ENCODE measurements around the gene SFRP4.
"Not testable (repeated sequence)": the region's sequence is repeated elsewhere in the genome, so short reads cannot be mapped to it uniquely, and the experiment has no call there.

The SFRP4 gene

DNA sequence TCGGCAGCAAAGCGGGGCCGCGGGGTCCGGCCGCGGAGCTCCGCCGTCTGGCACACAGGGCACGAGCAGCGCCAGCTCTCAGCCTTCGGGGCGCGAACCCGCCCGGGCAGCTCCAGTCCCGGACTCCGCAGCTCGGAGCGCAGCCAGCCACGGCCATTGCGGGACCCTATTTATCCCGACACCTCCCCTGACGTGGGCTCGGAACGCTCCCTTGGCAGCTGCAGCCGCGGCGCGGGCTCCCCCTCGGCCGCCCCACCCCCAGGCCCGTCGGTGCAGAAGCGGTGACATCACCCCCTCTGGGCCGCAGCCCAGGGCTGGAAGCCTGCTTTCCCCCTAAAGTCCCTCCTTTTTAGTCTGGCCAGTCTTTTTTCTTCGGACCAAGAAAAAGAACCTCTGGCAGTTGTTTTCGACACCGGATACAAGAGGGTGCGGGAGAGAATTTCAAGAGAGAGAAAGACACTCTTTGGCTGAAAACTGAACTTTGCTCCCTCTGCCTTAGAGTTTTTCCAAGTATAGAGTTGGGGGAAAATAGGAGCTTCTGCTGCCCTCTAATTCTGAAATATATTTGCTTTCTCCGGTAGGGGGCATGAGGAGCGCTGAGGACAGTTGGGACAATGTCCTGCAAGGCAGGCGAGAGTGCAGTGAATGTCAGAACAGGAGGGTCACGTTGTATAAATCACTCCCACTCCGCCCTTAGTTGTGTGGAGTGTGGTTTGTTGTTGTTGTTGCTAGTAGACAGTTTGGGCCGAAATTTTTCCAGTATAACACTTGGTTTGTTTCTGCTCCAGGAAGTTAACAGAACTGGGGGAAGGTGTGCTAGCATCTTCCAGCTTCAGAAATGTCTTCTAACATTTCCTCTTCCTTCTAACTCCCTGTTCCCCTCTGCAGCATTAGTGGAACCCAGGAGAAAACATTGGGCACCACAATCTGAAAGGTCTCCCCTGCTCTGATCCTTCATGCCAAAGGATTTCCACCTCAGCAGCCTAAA lies at the start of gene SFRP4:
SFRP4 (minus strand) TSS at position 145 of the 988 bp plus-strand sequence. CDS start 280 bp downstream, outside the sequence.
- no peak for DNase-seq (ENCODE audit: low read depth, low spot score)

DNA sequence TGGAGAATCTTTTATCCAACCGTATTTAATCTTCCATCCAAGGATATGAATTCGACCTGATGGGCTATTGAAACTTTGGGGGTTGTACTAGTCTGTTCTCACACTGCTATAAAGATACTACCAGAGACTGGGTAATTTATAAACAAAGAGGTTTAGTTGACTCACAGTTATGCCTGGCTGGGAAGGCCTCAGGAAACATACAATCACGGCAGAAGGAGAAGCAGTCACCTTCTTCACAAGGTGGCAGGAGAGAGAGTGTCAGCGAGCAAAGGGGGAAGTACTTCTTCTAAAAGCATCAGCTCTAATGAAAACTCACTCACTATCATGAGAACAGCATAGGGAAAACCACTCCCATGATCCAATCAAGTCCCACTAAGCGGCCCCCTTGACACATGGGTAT lies 47.6 kb upstream of the SFRP4 start:
- DNase-seq (ENCODE audit: low read depth, low spot score): no peak

DNA sequence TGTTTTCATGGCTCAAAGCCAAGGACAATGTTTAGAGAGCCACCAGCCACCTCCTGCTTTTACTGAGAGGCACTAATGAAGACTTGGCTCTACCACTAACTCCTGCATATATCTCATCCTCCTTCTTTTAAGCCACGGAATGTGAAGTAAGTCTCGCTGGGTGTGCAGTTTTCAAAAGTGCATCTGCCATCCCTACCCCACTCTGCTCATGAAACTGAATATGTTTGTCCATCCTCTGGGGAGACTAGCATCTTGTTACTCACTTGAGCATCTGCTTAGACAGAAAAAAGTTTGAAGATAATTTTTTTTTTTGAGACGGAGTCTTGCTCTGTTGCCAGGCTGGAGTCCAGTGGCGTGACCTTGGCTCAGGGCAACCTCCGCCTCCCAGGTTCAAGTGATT lies 44.6 kb upstream of the SFRP4 start:
- DNase-seq (ENCODE audit: low read depth, low spot score): no peak

DNA sequence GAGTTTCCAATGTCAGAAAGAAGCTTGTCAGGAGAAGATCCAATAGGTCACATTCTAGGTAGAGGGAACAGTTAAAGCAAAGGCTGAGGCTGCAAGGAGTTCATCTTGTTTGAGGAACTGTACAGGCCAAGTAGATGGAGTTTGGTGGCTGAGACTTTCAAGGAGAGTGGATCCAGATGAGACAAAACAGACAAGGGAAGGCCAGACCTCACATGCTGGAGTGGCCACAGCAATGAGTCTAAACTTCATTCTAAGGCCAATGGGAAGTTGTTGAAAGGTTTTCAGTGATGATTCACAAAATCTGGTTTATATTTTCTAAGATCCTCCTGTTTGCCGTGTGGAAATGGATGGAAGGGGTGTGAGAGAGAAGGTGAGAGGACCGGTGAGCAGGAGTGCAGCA lies 43.9 kb upstream of the SFRP4 start:
- DNase-seq (ENCODE audit: low read depth, low spot score): no peak

GRCh38 chr7:37957221-37957970 lies 40.8 kb upstream of the SFRP4 start:
- no peak for DNase-seq (ENCODE audit: low read depth, low spot score)

DNA sequence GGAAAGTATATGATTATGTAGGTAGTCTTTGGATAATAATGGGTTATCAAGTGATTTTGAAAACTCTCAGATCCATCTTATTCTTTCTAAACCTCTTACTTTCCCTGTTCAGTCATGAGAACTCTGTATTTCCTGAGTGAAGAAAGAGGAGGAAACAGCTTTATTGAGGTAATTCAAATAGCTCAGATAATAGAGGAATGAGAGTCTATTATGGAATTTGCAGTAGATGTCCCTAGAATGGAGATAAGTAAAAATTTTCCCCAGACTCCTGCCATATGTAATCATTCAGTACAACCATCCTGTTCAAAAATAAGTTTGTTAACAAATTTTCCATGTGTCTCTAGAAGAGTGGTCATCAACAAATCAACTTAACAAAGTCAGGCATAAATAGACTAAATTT lies 40.2 kb upstream of the SFRP4 start:
- no peak for DNase-seq (ENCODE audit: low read depth, low spot score)

DNA sequence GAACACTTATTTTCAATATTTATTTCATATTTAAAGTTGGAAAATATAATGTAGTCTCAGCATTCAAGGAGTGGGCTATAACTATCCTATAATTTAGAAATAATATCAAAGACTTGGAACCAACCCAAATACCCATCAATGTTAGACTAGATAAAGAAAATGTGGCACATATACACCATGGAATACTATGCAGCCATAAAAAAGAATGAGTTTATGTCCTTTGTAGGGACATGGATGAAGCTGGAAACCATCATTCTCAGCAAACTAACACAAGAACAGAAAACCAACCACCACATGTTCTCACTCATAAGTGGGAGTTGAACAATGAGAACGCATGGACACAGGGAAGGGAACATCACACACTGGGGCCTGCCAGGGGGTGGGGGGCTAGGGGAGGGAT lies 37.6 kb upstream of the SFRP4 start:
- DNase-seq (ENCODE audit: low read depth, low spot score): not testable (repeated sequence)

- DNase-seq (ENCODE audit: low read depth, low spot score): no peak
Measured at GRCh38 chr7:37952240-37952639, 35.6 kb upstream of the SFRP4 start.

DNA sequence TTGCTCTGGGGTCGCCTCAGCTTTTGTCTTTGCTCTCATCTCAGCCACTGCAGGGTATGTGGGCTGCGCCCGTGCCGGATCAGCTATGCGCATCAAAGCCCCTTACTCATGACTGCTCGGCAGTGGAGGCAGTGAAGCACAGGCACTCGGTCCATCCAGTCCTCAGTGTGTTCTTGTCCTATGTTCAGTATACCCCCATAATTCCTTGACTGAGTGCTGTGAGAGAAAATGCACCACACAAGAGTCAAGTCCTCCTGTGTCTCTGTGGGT lies 31.3 kb upstream of the SFRP4 start:
- no peak for DNase-seq (ENCODE audit: low read depth, low spot score)

GRCh38 chr7:37947138-37947940 lies 30.7 kb upstream of the SFRP4 start:
- no peak for DNase-seq (ENCODE audit: low read depth, low spot score)

DNA sequence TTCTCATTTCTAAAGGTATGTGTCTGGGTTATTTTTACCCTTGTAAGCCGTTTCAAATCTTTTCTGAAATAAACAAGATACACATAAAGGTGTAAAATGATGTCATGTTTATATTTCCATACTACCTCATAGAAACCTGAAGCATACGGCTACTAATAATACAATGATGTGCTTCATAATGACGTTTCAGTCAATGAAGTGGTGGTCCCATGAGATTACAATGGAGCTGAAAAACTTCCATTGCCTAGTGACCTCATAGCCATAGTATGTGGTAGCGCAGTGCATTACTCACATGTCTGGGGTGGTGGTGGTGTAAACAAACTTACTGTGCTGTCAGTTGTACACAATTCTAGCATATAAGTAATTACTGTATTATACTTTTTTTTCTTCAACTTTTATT lies 28.7 kb upstream of the SFRP4 start:
- no peak for DNase-seq (ENCODE audit: low read depth, low spot score)

GRCh38 chr7:37944737-37945054 lies 28.1 kb upstream of the SFRP4 start:
- DNase-seq (ENCODE audit: low read depth, low spot score): no peak

DNA sequence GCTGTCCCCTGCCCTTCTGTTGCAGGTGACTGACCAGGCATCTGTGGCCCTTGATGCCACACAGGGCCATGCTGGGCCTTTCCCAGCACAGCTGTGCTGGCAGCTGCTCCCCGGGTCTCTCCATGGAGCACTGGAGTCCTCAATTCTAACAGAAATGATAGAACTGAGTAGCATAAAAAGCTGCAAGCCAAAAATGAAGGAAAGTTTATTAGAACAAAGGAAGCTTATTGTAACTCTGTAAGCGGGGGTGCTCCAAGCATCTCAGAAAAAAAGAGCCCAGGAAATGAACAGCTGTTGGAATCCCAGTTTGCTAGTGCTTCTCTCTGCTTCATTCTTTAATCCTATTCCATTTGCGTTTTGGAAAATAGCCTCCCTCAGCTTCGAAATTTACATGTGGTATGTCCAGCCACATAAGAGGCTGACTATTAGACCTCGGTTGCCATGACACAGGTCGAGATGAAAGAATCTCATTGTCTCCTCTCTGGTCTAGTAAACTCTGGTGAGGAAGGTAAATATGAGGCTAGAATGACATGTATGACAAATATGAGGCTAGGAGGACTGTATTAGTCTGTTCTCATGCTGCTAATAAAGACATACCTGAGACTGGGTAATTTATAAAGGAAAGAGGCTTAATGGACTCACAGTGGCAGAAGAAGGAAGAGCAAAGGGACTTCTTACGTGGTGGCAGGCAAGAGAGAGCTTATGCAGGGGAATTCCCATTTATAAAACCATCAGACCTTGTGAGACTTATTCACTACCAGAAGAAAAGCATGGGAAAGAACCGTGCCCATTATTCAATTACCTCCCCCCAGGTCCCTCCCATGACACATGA lies 27.5 kb upstream of the SFRP4 start:
- no peak for DNase-seq (ENCODE audit: low read depth, low spot score)

GRCh38 chr7:37942934-37943610 lies 26.5 kb upstream of the SFRP4 start:
- peak; percentile 91 for DNase-seq (ENCODE audit: low read depth, low spot score)

DNA sequence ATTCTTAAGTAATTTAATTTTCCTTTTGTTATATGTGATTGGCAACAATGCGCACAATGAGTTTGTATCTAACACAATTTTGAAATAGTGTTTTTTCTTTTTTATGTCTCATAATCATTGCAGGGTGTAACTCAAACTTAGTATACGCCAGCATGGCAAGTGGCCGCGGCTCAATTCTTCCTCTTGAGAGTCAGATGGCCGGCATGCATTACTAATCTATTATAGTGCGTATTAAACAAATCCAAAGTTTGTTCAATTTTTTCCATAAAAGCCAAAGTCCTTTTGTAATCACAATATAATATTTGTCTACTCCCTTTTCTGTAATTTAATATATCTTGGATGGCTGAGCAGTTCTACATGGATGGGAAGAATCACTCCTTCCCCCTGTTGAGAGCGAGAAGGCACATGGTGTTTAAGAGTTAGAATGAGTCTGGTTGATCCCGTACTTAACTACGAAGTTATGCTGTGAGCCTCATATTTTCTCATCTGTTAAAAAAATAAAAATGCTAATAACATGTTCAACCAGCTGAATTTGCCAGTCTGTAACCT lies 16.5 kb upstream of the SFRP4 start:
- DNase-seq (ENCODE audit: low read depth, low spot score): no peak

DNA sequence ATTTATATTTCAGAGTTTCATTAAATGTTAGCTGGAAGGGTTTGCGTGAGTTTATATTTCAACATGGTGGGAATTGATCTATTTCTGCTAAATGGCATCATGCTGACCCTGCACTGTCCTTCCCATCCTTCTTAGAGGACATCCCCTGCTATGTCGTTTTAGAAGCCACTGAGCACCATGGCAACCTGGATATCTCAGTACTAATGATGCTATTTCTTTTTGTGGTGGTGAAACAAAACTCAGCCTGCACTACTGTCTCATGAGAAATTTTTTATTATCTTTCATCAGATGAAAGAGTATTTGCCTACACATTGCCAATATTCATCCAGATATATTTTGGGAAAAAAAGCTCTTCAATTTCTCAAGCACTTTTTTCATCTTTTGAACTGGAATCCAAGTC lies 15.9 kb upstream of the SFRP4 start:
- no peak for DNase-seq (ENCODE audit: low read depth, low spot score)

- no peak for DNase-seq (ENCODE audit: low read depth, low spot score)
Measured at GRCh38 chr7:37930226-37930948, 13.8 kb upstream of the SFRP4 start.

- no peak for DNase-seq (ENCODE audit: low read depth, low spot score)
Measured at GRCh38 chr7:37928878-37929277, 12.3 kb upstream of the SFRP4 start.

- no peak for DNase-seq (ENCODE audit: low read depth, low spot score)
Measured at GRCh38 chr7:37927773-37928444, 11.3 kb upstream of the SFRP4 start.
